Body of pancreas (tissue), 4 donors: ENCODE measurements around the gene EML4. TPM values are rescaled to one million over a fixed set of nuclear protein-coding genes. Genes with fewer than 3 reads are reported as not detected.

ENCODE experiments used
- ATAC-seq: fragments of 150-250 bp; one replicate; pipeline ENCODE4 v1.9.1; 2016
- DNase-seq, 4 donors: peaks; one replicate each; pipeline ENCODE4 v3.0.0-alpha.2; 2019
- H3K27ac ChIP-seq, 4 donors: fragments of 200-600 bp; sonication (generic); 1 replicate in 3 of 4; 2 replicates in 1 of 4; pipeline versions ENCODE4 v1.5.1 to v1.6.1; 2016 to 2019; ENCODE audit warnings: mild to moderate bottlenecking in 1 of 4, mixed read lengths in 1 of 4, moderate library complexity in 1 of 4
- H3K27me3 ChIP-seq, 2 donors: fragments of 200-600 bp; sonication (generic); one replicate each; pipeline ENCODE4 v1.6.0; 2016; ENCODE audit warnings: mild to moderate bottlenecking in 1 of 2
- H3K36me3 ChIP-seq, 2 donors: fragments of 200-600 bp; sonication (generic); replicated peaks in 1 of 2; 2 replicates each; pipeline ENCODE4 v1.5.1; 2016; ENCODE audit warnings: low read depth in 2 of 2; ENCODE audit not compliant: insufficient read depth in 1 of 2
- H3K4me1 ChIP-seq: fragments of 200-600 bp; sonication (generic); one replicate; pipeline ENCODE4 v1.6.0; 2016
- H3K4me3 ChIP-seq, 2 donors: fragments of 200-600 bp; sonication (generic); 1 replicate in 1 of 2; 2 replicates in 1 of 2; pipeline ENCODE4 v1.5.1; 2016 to 2019
- H3K9me3 ChIP-seq, 3 donors: fragments of 200-600 bp; sonication (generic); 1 replicate in 2 of 3; 2 replicates in 1 of 3; pipeline ENCODE4 v1.5.1; 2016
- POLR2A ChIP-seq, 3 donors: fragments of 450-650 bp; IDR thresholded peaks; one replicate each; pipeline ENCODE4 v1.6.1; 2016; ENCODE audit warnings: antibody characterized with exemption in 3 of 3, mild to moderate bottlenecking in 2 of 3
- WGBS, 2 donors: methylation state at CpG; one replicate each; pipeline ENCODE4 v1.1.5; 2017; 5-methylcytosine and 5-hydroxymethylcytosine counted together
- intact Hi-C: fragments of 100-400 bp; cut with DNase I; formaldehyde crosslinking; loops from one replicate; pipeline ENCODE4 v1.15.1; 2023
- total RNA-seq, 2 donors: library from RNA; depleted of rRNA; stranded (reverse); fragments of >200 nt; gene quantifications; one replicate each; pipeline ENCODE4 v1.1.0, GENCODE V29; 2016
- TF ChIP-seq, protein P1 (sequence below), 7 experiments: fragments of 450-650 bp in 4 of 7; fragments of 200-600 bp in 3 of 7; sonication (generic) in 3 of 7; IDR thresholded peaks; one replicate each; pipeline ENCODE4 v1.5.1; 2016 to 2019; ENCODE audit warnings: antibody characterized with exemption in 7 of 7

Gene EML4
- total RNA-seq, 2 donors from 2014 or later = 37.4 to 39.9 TPM

- no peaks in the 10 kb centered on the region for H3K9me3 ChIP-seq
- no peak overlapping the region for H3K4me3 ChIP-seq
- DNase-seq (no peak), ATAC-seq (no peak)
- TF ChIP-seq POLR2A (IDR thresholded peaks at IDR 0.05) = no peak
- TF ChIP-seq, protein P1, sequence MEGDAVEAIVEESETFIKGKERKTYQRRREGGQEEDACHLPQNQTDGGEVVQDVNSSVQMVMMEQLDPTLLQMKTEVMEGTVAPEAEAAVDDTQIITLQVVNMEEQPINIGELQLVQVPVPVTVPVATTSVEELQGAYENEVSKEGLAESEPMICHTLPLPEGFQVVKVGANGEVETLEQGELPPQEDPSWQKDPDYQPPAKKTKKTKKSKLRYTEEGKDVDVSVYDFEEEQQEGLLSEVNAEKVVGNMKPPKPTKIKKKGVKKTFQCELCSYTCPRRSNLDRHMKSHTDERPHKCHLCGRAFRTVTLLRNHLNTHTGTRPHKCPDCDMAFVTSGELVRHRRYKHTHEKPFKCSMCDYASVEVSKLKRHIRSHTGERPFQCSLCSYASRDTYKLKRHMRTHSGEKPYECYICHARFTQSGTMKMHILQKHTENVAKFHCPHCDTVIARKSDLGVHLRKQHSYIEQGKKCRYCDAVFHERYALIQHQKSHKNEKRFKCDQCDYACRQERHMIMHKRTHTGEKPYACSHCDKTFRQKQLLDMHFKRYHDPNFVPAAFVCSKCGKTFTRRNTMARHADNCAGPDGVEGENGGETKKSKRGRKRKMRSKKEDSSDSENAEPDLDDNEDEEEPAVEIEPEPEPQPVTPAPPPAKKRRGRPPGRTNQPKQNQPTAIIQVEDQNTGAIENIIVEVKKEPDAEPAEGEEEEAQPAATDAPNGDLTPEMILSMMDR (IDR thresholded peaks at IDR 0.05) = no peak
- intact Hi-C loops = no loop called here
- H3K4me1 ChIP-seq = no peaks in the 10 kb centered on the region
- WGBS, 2 donors = 80 to 85% methylated on average over 4 of the region's 4 CpGs
- H3K36me3 ChIP-seq = no peaks in the 10 kb centered on the region
- no peaks in the 10 kb centered on the region for H3K27me3 ChIP-seq
- no peak overlapping the region for H3K27ac ChIP-seq
Observed at GRCh38 chr2:42156721-42157120, 12.4 kb upstream of the EML4 start.

DNA sequence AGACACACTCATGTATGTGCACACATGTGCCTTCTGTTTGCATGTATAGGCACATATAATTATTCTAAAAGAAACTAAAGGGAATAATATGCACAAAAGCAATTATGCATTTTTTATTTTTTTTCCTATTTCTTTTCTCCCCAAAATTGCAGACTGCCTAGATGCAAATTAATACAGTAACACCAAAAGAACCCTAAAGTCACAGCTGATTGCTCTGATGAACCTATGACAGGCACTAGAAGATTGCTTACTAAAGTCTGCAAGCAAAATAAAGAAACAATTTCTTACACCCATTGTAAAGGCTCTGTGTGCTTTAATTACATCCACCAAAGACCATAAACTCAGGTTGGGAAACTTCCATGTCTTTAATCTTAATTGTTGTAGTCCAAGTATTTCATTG is 7.7 kb upstream of the EML4 start:
- H3K4me1 ChIP-seq = no peaks in the 10 kb centered on the region
- no peak overlapping the region for H3K27ac ChIP-seq
- H3K4me3 ChIP-seq = no peak overlapping the region
- no peaks in the 10 kb centered on the region for H3K27me3 ChIP-seq
- no peaks in the 10 kb centered on the region for H3K36me3 ChIP-seq
- ATAC-seq (no peak), DNase-seq (no peak)
- intact Hi-C loops = no loop called here
- H3K9me3 ChIP-seq = no peaks in the 10 kb centered on the region
- TF ChIP-seq, protein P1 (IDR thresholded peaks at IDR 0.05) = no peak
- no peak for TF ChIP-seq POLR2A (IDR thresholded peaks at IDR 0.05)

- H3K9me3 ChIP-seq = no peaks in the 10 kb centered on the region
- intact Hi-C loops = no loop called here
- 86 to 92% methylated on average over 8 of the region's 8 CpGs for WGBS, 2 donors
- H3K4me3 ChIP-seq = no peak overlapping the region
- peaks cover 1% of the 10 kb centered on the region for H3K4me1 ChIP-seq
- no peaks in the 10 kb centered on the region for H3K27me3 ChIP-seq
- TF ChIP-seq, protein P1 (IDR thresholded peaks at IDR 0.05) = no peak
- TF ChIP-seq POLR2A (IDR thresholded peaks at IDR 0.05) = no peak
- no peaks in the 10 kb centered on the region for H3K36me3 ChIP-seq
- no peak for DNase-seq
- H3K27ac ChIP-seq = no peak overlapping the region
- no peak for ATAC-seq
Observed at GRCh38 chr2:42163444-42164045, 5.6 kb upstream of the EML4 start.

DNA sequence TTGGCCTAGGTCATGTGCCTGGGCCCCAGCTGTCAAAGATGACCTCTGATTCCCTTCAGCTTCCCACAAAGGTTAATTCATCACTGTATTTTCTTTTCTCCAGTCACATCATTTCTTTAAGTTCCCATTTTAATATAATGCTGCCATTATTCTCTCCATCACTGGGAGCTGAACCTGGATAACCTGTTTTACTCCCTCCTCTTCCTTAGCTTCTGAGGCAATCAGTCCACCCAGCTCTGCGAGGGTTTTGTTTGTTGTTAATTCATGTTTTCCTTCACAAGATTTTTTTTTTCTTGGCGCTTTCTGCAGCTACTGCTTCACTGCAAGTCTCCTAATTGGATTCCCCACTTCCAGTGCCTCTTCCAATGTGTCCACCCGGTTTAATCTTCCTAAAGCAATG is 5.1 kb upstream of the EML4 start:
- no peak overlapping the region for H3K4me3 ChIP-seq
- H3K4me1 ChIP-seq = peaks cover 6% of the 10 kb centered on the region
- intact Hi-C loops = no loop called here
- ATAC-seq (no peak), DNase-seq (no peak)
- 58 to 69% methylated on average over 3 of the region's 3 CpGs for WGBS, 2 donors
- H3K27ac ChIP-seq = no peak overlapping the region
- no peak for TF ChIP-seq POLR2A (IDR thresholded peaks at IDR 0.05)
- TF ChIP-seq, protein P1 (IDR thresholded peaks at IDR 0.05) = no peak
- H3K27me3 ChIP-seq = no peaks in the 10 kb centered on the region
- H3K36me3 ChIP-seq = no peaks in the 10 kb centered on the region
- H3K9me3 ChIP-seq = no peaks in the 10 kb centered on the region

DNA sequence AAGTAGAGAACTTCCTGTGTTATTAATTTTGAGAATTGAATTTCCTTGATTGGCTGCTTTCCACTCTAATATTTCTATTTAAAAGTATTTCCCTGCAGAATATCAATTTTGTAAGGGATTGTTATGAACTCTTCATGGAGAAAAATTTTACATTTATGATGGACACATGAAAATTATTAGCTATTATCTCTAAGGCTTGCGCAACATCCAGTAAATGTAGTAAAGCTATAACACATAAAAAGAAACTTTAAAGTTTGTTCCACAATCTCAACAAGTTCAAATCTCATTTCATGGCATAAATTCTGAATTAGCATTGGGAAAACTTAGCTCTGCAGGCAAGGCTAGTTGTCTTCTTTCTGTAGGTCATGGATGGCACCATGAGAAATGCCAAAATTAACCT is 4.2 kb upstream of the EML4 start:
- ATAC-seq (no peak), DNase-seq (no peak)
- TF ChIP-seq POLR2A (IDR thresholded peaks at IDR 0.05) = no peak
- TF ChIP-seq, protein P1 (IDR thresholded peaks at IDR 0.05) = no peak
- intact Hi-C loops = no loop called here
- Histone ChIP-seq H3K36me3 (no peaks in the 10 kb centered on the region), H3K27me3 (no peaks in the 10 kb centered on the region), H3K27ac (no peak overlapping the region), H3K4me3 (no peak overlapping the region), H3K9me3 (no peaks in the 10 kb centered on the region), H3K4me1 (peaks cover 6% of the 10 kb centered on the region)
- WGBS, 2 donors = 0 to 55% methylated on average over 1 of the region's 1 CpG
